ENCODE results near the gene CYP4B1. TPM values are rescaled to one million over a fixed set of nuclear protein-coding genes. Genes with fewer than 3 reads are reported as not detected.

The CYP4B1 gene
- total RNA-seq, 1 donor from 2014 or later, result not detected

GRCh38 chr1:46802081-46802480 lies 3.2 kb downstream of the CYP4B1 start:
- no peaks in the 10 kb centered on the region for H3K9me3 Mint-ChIP-seq
- H3K4me3 Mint-ChIP-seq (ENCODE audit: low read depth), result no peak overlapping the region
- H3K27ac Mint-ChIP-seq, result no peak overlapping the region
- no peaks in the 10 kb centered on the region for H3K36me3 Mint-ChIP-seq (ENCODE audit: low read depth)
- intact Hi-C loops (cut with micrococcal nuclease), result no loop called here
- no peaks in the 10 kb centered on the region for H3K4me1 Mint-ChIP-seq (ENCODE audit: low read depth)
- DNase-seq (ENCODE audit: low spot score), result no peak
- no peaks in the 10 kb centered on the region for H3K27me3 Mint-ChIP-seq (ENCODE audit: low read depth)

GRCh38 chr1:46802901-46803574 lies 4.2 kb downstream of the CYP4B1 start:
- no peak overlapping the region for H3K27ac Mint-ChIP-seq
- DNase-seq (ENCODE audit: low spot score), result no peak
- no peaks in the 10 kb centered on the region for H3K27me3 Mint-ChIP-seq (ENCODE audit: low read depth)

GRCh38 chr1:46804027-46804889 lies 5.4 kb downstream of the CYP4B1 start:
- Mint-ChIP-seq H3K27ac (no peak overlapping the region), H3K9me3 (no peaks in the 10 kb centered on the region), H3K4me1 (ENCODE audit: low read depth) (no peaks in the 10 kb centered on the region), H3K36me3 (ENCODE audit: low read depth) (no peaks in the 10 kb centered on the region), H3K4me3 (ENCODE audit: low read depth) (no peak overlapping the region), H3K27me3 (ENCODE audit: low read depth) (no peaks in the 10 kb centered on the region)
- intact Hi-C loops (cut with micrococcal nuclease), result no loop called here
- no peak for DNase-seq (ENCODE audit: low spot score)

More at GRCh38 chr1:46802901-46803574, 4.2 kb downstream of the CYP4B1 start:
- Mint-ChIP-seq H3K4me3 (ENCODE audit: low read depth) (no peak overlapping the region), H3K36me3 (ENCODE audit: low read depth) (no peaks in the 10 kb centered on the region), H3K4me1 (ENCODE audit: low read depth) (no peaks in the 10 kb centered on the region), H3K9me3 (no peaks in the 10 kb centered on the region)
- intact Hi-C loops (cut with micrococcal nuclease), result no loop called here

- Mint-ChIP-seq H3K4me1 (ENCODE audit: low read depth) (no peaks in the 10 kb centered on the region), H3K36me3 (ENCODE audit: low read depth) (no peaks in the 10 kb centered on the region), H3K9me3 (no peaks in the 10 kb centered on the region), H3K27me3 (ENCODE audit: low read depth) (no peaks in the 10 kb centered on the region), H3K4me3 (ENCODE audit: low read depth) (no peak overlapping the region), H3K27ac (no peak overlapping the region)
- intact Hi-C loops (cut with micrococcal nuclease), result no loop called here
- DNase-seq (ENCODE audit: low spot score), result no peak
These were observed 6.1 kb downstream of the CYP4B1 start for GRCh38 chr1:46804926-46805325.

- H3K9me3 Mint-ChIP-seq, result no peaks in the 10 kb centered on the region
- intact Hi-C loops (cut with micrococcal nuclease), result no loop called here
These were observed 6.9 kb downstream of the CYP4B1 start for GRCh38 chr1:46805755-46806154.

GRCh38 chr1:46806196-46807020 lies 7.6 kb downstream of the CYP4B1 start:
- no peaks in the 10 kb centered on the region for H3K27me3 Mint-ChIP-seq (ENCODE audit: low read depth)
- no peak overlapping the region for H3K27ac Mint-ChIP-seq
- no peak overlapping the region for H3K4me3 Mint-ChIP-seq (ENCODE audit: low read depth)
- H3K36me3 Mint-ChIP-seq (ENCODE audit: low read depth), result no peaks in the 10 kb centered on the region
- H3K9me3 Mint-ChIP-seq, result no peaks in the 10 kb centered on the region
- intact Hi-C loops (cut with micrococcal nuclease), result no loop called here
- H3K4me1 Mint-ChIP-seq (ENCODE audit: low read depth), result no peaks in the 10 kb centered on the region
- no peak for DNase-seq (ENCODE audit: low spot score)

More at GRCh38 chr1:46805755-46806154, 6.9 kb downstream of the CYP4B1 start:
- H3K4me1 Mint-ChIP-seq (ENCODE audit: low read depth), result no peaks in the 10 kb centered on the region
- DNase-seq (ENCODE audit: low spot score), result no peak
- no peaks in the 10 kb centered on the region for H3K36me3 Mint-ChIP-seq (ENCODE audit: low read depth)
- H3K27ac Mint-ChIP-seq, result no peak overlapping the region
- H3K27me3 Mint-ChIP-seq (ENCODE audit: low read depth), result no peaks in the 10 kb centered on the region
- no peak overlapping the region for H3K4me3 Mint-ChIP-seq (ENCODE audit: low read depth)

- intact Hi-C loops (cut with micrococcal nuclease), result no loop called here
- H3K4me3 Mint-ChIP-seq (ENCODE audit: low read depth), result no peak overlapping the region
- H3K36me3 Mint-ChIP-seq (ENCODE audit: low read depth), result no peaks in the 10 kb centered on the region
- H3K27ac Mint-ChIP-seq, result no peak overlapping the region
- DNase-seq (ENCODE audit: low spot score), result no peak
- H3K27me3 Mint-ChIP-seq (ENCODE audit: low read depth), result no peaks in the 10 kb centered on the region
- no peaks in the 10 kb centered on the region for H3K4me1 Mint-ChIP-seq (ENCODE audit: low read depth)
- H3K9me3 Mint-ChIP-seq, result no peaks in the 10 kb centered on the region
These were observed 8.5 kb downstream of the CYP4B1 start for GRCh38 chr1:46807046-46807972.

- H3K27me3 Mint-ChIP-seq (ENCODE audit: low read depth), result no peaks in the 10 kb centered on the region
- DNase-seq (ENCODE audit: low spot score), result no peak
- no peaks in the 10 kb centered on the region for H3K4me1 Mint-ChIP-seq (ENCODE audit: low read depth)
- no peak overlapping the region for H3K27ac Mint-ChIP-seq
- H3K36me3 Mint-ChIP-seq (ENCODE audit: low read depth), result no peaks in the 10 kb centered on the region
- no peak overlapping the region for H3K4me3 Mint-ChIP-seq (ENCODE audit: low read depth)
- no peaks in the 10 kb centered on the region for H3K9me3 Mint-ChIP-seq
- intact Hi-C loops (cut with micrococcal nuclease), result no loop called here
These were observed 10.2 kb downstream of the CYP4B1 start for GRCh38 chr1:46809071-46809470.

GRCh38 chr1:46809904-46810303 lies 11.1 kb downstream of the CYP4B1 start:
- Mint-ChIP-seq H3K36me3 (ENCODE audit: low read depth) (no peaks in the 10 kb centered on the region), H3K9me3 (no peaks in the 10 kb centered on the region), H3K27ac (no peak overlapping the region), H3K4me3 (ENCODE audit: low read depth) (no peak overlapping the region), H3K4me1 (ENCODE audit: low read depth) (no peaks in the 10 kb centered on the region), H3K27me3 (ENCODE audit: low read depth) (no peaks in the 10 kb centered on the region)
- DNase-seq (ENCODE audit: low spot score), result no peak
- intact Hi-C loops (cut with micrococcal nuclease), result no loop called here

GRCh38 chr1:46810596-46810995 lies 11.8 kb downstream of the CYP4B1 start:
- Mint-ChIP-seq H3K36me3 (ENCODE audit: low read depth) (no peaks in the 10 kb centered on the region), H3K4me3 (ENCODE audit: low read depth) (no peak overlapping the region), H3K9me3 (no peaks in the 10 kb centered on the region), H3K4me1 (ENCODE audit: low read depth) (no peaks in the 10 kb centered on the region), H3K27me3 (ENCODE audit: low read depth) (no peaks in the 10 kb centered on the region), H3K27ac (no peak overlapping the region)
- intact Hi-C loops (cut with micrococcal nuclease), result no loop called here
- DNase-seq (ENCODE audit: low spot score), result no peak

- no peak for DNase-seq (ENCODE audit: low spot score)
- no peaks in the 10 kb centered on the region for H3K27me3 Mint-ChIP-seq (ENCODE audit: low read depth)
- intact Hi-C loops (cut with micrococcal nuclease), result no loop called here
- no peaks in the 10 kb centered on the region for H3K4me1 Mint-ChIP-seq (ENCODE audit: low read depth)
- H3K4me3 Mint-ChIP-seq (ENCODE audit: low read depth), result no peak overlapping the region
- no peaks in the 10 kb centered on the region for H3K36me3 Mint-ChIP-seq (ENCODE audit: low read depth)
- H3K9me3 Mint-ChIP-seq, result no peaks in the 10 kb centered on the region
- H3K27ac Mint-ChIP-seq, result no peak overlapping the region
These were observed 12.2 kb downstream of the CYP4B1 start for GRCh38 chr1:46811053-46811452.
